ENCODE measurements around the gene LUZP2.

The LUZP2 gene

GRCh38 chr11:24734742-24735237, 237.9 kb downstream of the LUZP2 start:
- no peaks in the 10 kb centered on the region for H3K27me3 Mint-ChIP-seq (ENCODE audit: low read depth)
- no peaks in the 10 kb centered on the region for H3K4me1 Mint-ChIP-seq (ENCODE audit: low read depth)
- no peak overlapping the region for H3K27ac Mint-ChIP-seq
- H3K9me3 Mint-ChIP-seq: peaks cover 9% of the 10 kb centered on the region
- no peaks in the 10 kb centered on the region for H3K36me3 Mint-ChIP-seq (ENCODE audit: low read depth)
- H3K4me3 Mint-ChIP-seq: no peak overlapping the region
- DNase-seq (ENCODE audit: low spot score): no peak

- H3K4me3 Mint-ChIP-seq: no peak overlapping the region
- no peaks in the 10 kb centered on the region for H3K4me1 Mint-ChIP-seq (ENCODE audit: low read depth)
- no peak overlapping the region for H3K27ac Mint-ChIP-seq
- no peak for DNase-seq (ENCODE audit: low spot score)
- H3K36me3 Mint-ChIP-seq (ENCODE audit: low read depth): no peaks in the 10 kb centered on the region
- H3K27me3 Mint-ChIP-seq (ENCODE audit: low read depth): no peaks in the 10 kb centered on the region
- peaks cover 16% of the 10 kb centered on the region for H3K9me3 Mint-ChIP-seq
Observed at GRCh38 chr11:24738972-24739371, 242.1 kb downstream of the LUZP2 start.

GRCh38 chr11:24739637-24740036, 242.8 kb downstream of the LUZP2 start:
- H3K27me3 Mint-ChIP-seq (ENCODE audit: low read depth): no peaks in the 10 kb centered on the region

GRCh38 chr11:24747275-24748251, 250.7 kb downstream of the LUZP2 start:
- Mint-ChIP-seq H3K9me3 (peaks cover 27% of the 10 kb centered on the region), H3K27ac (no peak overlapping the region), H3K4me3 (no peak overlapping the region)

More at GRCh38 chr11:24739637-24740036, 242.8 kb downstream of the LUZP2 start:
- Mint-ChIP-seq H3K4me1 (ENCODE audit: low read depth) (no peaks in the 10 kb centered on the region), H3K36me3 (ENCODE audit: low read depth) (no peaks in the 10 kb centered on the region), H3K4me3 (no peak overlapping the region), H3K9me3 (peaks cover 16% of the 10 kb centered on the region), H3K27ac (no peak overlapping the region)
- no peak for DNase-seq (ENCODE audit: low spot score)

GRCh38 chr11:24748261-24748660, 251.4 kb downstream of the LUZP2 start:
- H3K36me3 Mint-ChIP-seq (ENCODE audit: low read depth): no peaks in the 10 kb centered on the region
- no peaks in the 10 kb centered on the region for H3K27me3 Mint-ChIP-seq (ENCODE audit: low read depth)
- no peak overlapping the region for H3K27ac Mint-ChIP-seq
- H3K9me3 Mint-ChIP-seq: peaks cover 26% of the 10 kb centered on the region
- H3K4me1 Mint-ChIP-seq (ENCODE audit: low read depth): no peaks in the 10 kb centered on the region
- H3K4me3 Mint-ChIP-seq: no peak overlapping the region
- no peak for DNase-seq (ENCODE audit: low spot score)

More at GRCh38 chr11:24747275-24748251, 250.7 kb downstream of the LUZP2 start:
- H3K36me3 Mint-ChIP-seq (ENCODE audit: low read depth): no peaks in the 10 kb centered on the region
- no peak for DNase-seq (ENCODE audit: low spot score)
- no peaks in the 10 kb centered on the region for H3K27me3 Mint-ChIP-seq (ENCODE audit: low read depth)
- no peaks in the 10 kb centered on the region for H3K4me1 Mint-ChIP-seq (ENCODE audit: low read depth)

GRCh38 chr11:24754406-24754805, 257.6 kb downstream of the LUZP2 start:
- H3K4me3 Mint-ChIP-seq: no peak overlapping the region
- no peaks in the 10 kb centered on the region for H3K36me3 Mint-ChIP-seq (ENCODE audit: low read depth)
- no peaks in the 10 kb centered on the region for H3K27me3 Mint-ChIP-seq (ENCODE audit: low read depth)
- no peak overlapping the region for H3K27ac Mint-ChIP-seq
- no peaks in the 10 kb centered on the region for H3K4me1 Mint-ChIP-seq (ENCODE audit: low read depth)
- peaks cover 11% of the 10 kb centered on the region for H3K9me3 Mint-ChIP-seq
- no peak for DNase-seq (ENCODE audit: low spot score)

GRCh38 chr11:24755260-24755839, 258.5 kb downstream of the LUZP2 start:
- H3K27me3 Mint-ChIP-seq (ENCODE audit: low read depth): no peaks in the 10 kb centered on the region
- H3K4me1 Mint-ChIP-seq (ENCODE audit: low read depth): no peaks in the 10 kb centered on the region
- no peaks in the 10 kb centered on the region for H3K36me3 Mint-ChIP-seq (ENCODE audit: low read depth)
- DNase-seq (ENCODE audit: low spot score): no peak
- no peak overlapping the region for H3K4me3 Mint-ChIP-seq
- peaks cover 10% of the 10 kb centered on the region for H3K9me3 Mint-ChIP-seq
- H3K27ac Mint-ChIP-seq: no peak overlapping the region

GRCh38 chr11:24759742-24760141, 262.9 kb downstream of the LUZP2 start:
- Mint-ChIP-seq H3K27me3 (ENCODE audit: low read depth) (no peaks in the 10 kb centered on the region), H3K36me3 (ENCODE audit: low read depth) (no peaks in the 10 kb centered on the region), H3K9me3 (peaks cover 6% of the 10 kb centered on the region), H3K27ac (no peak overlapping the region), H3K4me3 (no peak overlapping the region), H3K4me1 (ENCODE audit: low read depth) (no peaks in the 10 kb centered on the region)
- no peak for DNase-seq (ENCODE audit: low spot score)

- Mint-ChIP-seq H3K27ac (no peak overlapping the region), H3K4me1 (ENCODE audit: low read depth) (no peaks in the 10 kb centered on the region), H3K4me3 (no peak overlapping the region), H3K9me3 (peaks cover 6% of the 10 kb centered on the region), H3K36me3 (ENCODE audit: low read depth) (no peaks in the 10 kb centered on the region), H3K27me3 (ENCODE audit: low read depth) (no peaks in the 10 kb centered on the region)
- no peak for DNase-seq (ENCODE audit: low spot score)
Observed at GRCh38 chr11:24760681-24761080, 263.8 kb downstream of the LUZP2 start.

- no peak for DNase-seq (ENCODE audit: low spot score)
- Mint-ChIP-seq H3K9me3 (peaks cover 6% of the 10 kb centered on the region), H3K27ac (no peak overlapping the region), H3K27me3 (ENCODE audit: low read depth) (no peaks in the 10 kb centered on the region), H3K36me3 (ENCODE audit: low read depth) (no peaks in the 10 kb centered on the region), H3K4me3 (no peak overlapping the region), H3K4me1 (ENCODE audit: low read depth) (no peaks in the 10 kb centered on the region)
Observed at GRCh38 chr11:24762076-24762475, 265.2 kb downstream of the LUZP2 start.

- Mint-ChIP-seq H3K27ac (no peak overlapping the region), H3K4me3 (no peak overlapping the region), H3K27me3 (ENCODE audit: low read depth) (no peaks in the 10 kb centered on the region), H3K9me3 (peaks cover 11% of the 10 kb centered on the region), H3K36me3 (ENCODE audit: low read depth) (no peaks in the 10 kb centered on the region), H3K4me1 (ENCODE audit: low read depth) (no peaks in the 10 kb centered on the region)
- no peak for DNase-seq (ENCODE audit: low spot score)
Observed at GRCh38 chr11:24767411-24767810, 270.6 kb downstream of the LUZP2 start.

GRCh38 chr11:24773322-24773721, 276.5 kb downstream of the LUZP2 start:
- no peak overlapping the region for H3K27ac Mint-ChIP-seq
- H3K9me3 Mint-ChIP-seq: peaks cover 26% of the 10 kb centered on the region
- H3K4me1 Mint-ChIP-seq (ENCODE audit: low read depth): no peaks in the 10 kb centered on the region
- no peak for DNase-seq (ENCODE audit: low spot score)
- no peaks in the 10 kb centered on the region for H3K36me3 Mint-ChIP-seq (ENCODE audit: low read depth)
- no peaks in the 10 kb centered on the region for H3K27me3 Mint-ChIP-seq (ENCODE audit: low read depth)
- no peak overlapping the region for H3K4me3 Mint-ChIP-seq

- no peaks in the 10 kb centered on the region for H3K36me3 Mint-ChIP-seq (ENCODE audit: low read depth)
- no peaks in the 10 kb centered on the region for H3K4me1 Mint-ChIP-seq (ENCODE audit: low read depth)
- no peak for DNase-seq (ENCODE audit: low spot score)
- H3K27me3 Mint-ChIP-seq (ENCODE audit: low read depth): no peaks in the 10 kb centered on the region
- H3K4me3 Mint-ChIP-seq: no peak overlapping the region
- H3K27ac Mint-ChIP-seq: no peak overlapping the region
- peaks cover 10% of the 10 kb centered on the region for H3K9me3 Mint-ChIP-seq
Observed at GRCh38 chr11:24779791-24780190, 282.9 kb downstream of the LUZP2 start.

GRCh38 chr11:24781288-24781687, 284.4 kb downstream of the LUZP2 start:
- Mint-ChIP-seq H3K27ac (no peak overlapping the region), H3K36me3 (ENCODE audit: low read depth) (no peaks in the 10 kb centered on the region), H3K4me3 (no peak overlapping the region), H3K4me1 (ENCODE audit: low read depth) (no peaks in the 10 kb centered on the region), H3K27me3 (ENCODE audit: low read depth) (no peaks in the 10 kb centered on the region), H3K9me3 (peaks cover 5% of the 10 kb centered on the region)
- DNase-seq (ENCODE audit: low spot score): no peak
